OCI-LY3 (cell line): ENCODE measurements around the gene AMBRA1.

Experiments
- CTCF ChIP-seq: fragments of 200-600, 300-600 bp; sonication (generic); IDR thresholded peaks from 2 replicates; pipeline ENCODE4 v1.5.1; 2014; ENCODE audit warnings: antibody characterized with exemption, low read length, low read depth
- EZH2phosphoT487 ChIP-seq: fragments of 200-600 bp; shearing (Covaris generic); IDR thresholded peaks from 2 replicates; pipeline ENCODE4 v1.6.1; 2018; ENCODE audit warnings: antibody characterized with exemption, mixed run types, low read depth

GRCh38 chr11:46523290-46523689 is 70.5 kb downstream of the AMBRA1 start:
- TF ChIP-seq CTCF, result no peak
- no peak for TF ChIP-seq EZH2phosphoT487
